B cell (primary cell): ENCODE results near the gene KLK13.

Source experiments
- CTCF ChIP-seq: fragments of 200-600 bp; IDR thresholded peaks from one replicate; pipeline ENCODE4 v1.8.0; 2022; ENCODE audit warnings: antibody characterized with exemption, mild to moderate bottlenecking
- EZH2 ChIP-seq: IDR thresholded peaks from 2 replicates; pipeline ENCODE4 v1.6.1; 2012; ENCODE audit warnings: borderline replicate concordance, low read depth, mild to moderate bottlenecking, moderate library complexity, low read length; ENCODE audit not compliant: insufficient read depth, poor library complexity, severe bottlenecking

DNA sequence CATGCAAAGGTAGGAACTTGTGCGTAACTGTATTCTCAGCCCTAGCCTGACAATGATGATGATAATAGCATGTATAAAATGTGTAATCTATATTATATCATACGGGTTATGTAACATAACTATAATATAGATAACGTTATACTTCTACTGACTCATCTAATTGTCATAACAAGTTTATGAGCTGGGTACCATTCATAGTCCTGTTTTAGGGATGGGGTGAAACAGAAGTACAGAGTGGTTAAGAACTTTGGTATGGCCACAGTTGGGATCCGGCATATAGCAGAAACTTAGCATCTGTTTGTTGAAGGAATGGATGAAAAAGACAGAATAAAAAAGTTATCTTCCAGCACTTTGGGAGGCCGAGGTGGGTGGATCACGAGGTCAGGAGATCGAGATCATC is 38.1 kb upstream of the KLK13 start:
- no peak for TF ChIP-seq CTCF
- no peak for TF ChIP-seq EZH2
